ENCODE data around the gene RHOU. TPM values are rescaled to one million over a fixed set of nuclear protein-coding genes. Genes with fewer than 3 reads are reported as not detected.

Gene RHOU
- total and polyA plus RNA-seq, 2 of the 13 experiments (the other 11 are each of a cell fraction or from before 2014, with no cell fraction given) = 11.9 to 18.5 TPM

DNA sequence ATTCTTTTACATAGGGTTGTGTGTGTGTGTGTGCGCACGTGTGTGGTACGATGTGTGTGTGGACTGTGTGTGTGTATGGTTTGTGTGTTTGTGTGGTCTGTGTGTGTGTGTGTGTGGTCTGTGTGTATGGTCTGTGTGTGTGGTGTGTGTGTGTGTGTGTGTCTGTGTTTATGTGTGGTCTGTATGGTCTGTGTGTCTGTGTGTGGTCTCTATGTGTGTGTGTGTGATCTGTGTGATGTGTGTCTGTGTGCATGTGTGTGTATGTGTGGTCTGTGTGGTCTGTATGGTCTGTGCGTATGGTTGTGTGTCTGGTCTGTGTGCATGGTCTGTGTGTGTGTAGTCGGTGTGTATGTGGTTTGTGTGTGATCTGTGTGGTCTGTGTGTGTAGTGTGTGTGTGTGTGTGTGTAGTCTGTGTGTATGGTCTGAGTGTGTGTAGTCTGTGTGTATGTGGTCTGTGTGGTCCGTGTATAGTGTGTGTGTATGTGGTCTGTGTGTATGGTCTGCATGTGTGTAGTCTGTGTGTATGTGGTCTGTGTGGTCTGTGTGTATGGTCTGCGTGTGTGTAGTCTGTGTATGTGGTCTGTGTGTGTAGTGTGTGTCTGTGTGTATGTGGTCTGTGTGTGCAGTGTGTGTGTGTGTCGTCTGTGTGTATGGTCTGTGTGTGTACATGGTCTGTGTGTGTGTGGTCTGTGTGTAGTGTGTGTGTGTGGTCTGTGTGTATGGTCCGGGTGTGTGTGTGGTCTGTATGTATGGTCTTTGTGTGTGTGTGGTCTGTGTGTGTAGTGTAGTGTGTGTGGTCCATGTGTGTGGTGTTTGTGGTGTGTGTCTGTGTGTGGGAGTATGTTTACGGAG lies 46.8 kb downstream of the RHOU start:
- Histone ChIP-seq H3K4me2 (ENCODE audit: low read depth, low read length) (peak overlapping the region; percentile 65), H3K27me3 (ENCODE audit: control insufficient read depth in 1 of 2, insufficient read depth in 2 of 2, low read length in 2 of 2) (no peaks in the 10 kb centered on the region), H3K9me3 (ENCODE audit: low read length) (no peaks in the 10 kb centered on the region), H4K20me1 (ENCODE audit: insufficient read depth, low read length) (no peaks in the 10 kb centered on the region), H3K4me3 (replicated peaks in 1 of 3; ENCODE audit: insufficient read depth in 1 of 3, low read depth in 2 of 3, low read length in 3 of 3) (peak overlapping the region in 1 of 3 experiments; percentile 22; a peak in 1 of 6 replicates), H3K79me2 (ENCODE audit: insufficient read depth, low read length) (no peaks in the 10 kb centered on the region), H3K4me1 (ENCODE audit: insufficient read depth, low read length) (peaks cover 41% of the 10 kb centered on the region), H2AFZ (ENCODE audit: low read length) (no peak overlapping the region), H3K36me3 (replicated peaks in 1 of 2; ENCODE audit: control insufficient read depth in 1 of 2, insufficient read depth in 2 of 2, low read length in 2 of 2) (no peaks in the 10 kb centered on the region), H3K9ac (ENCODE audit: insufficient read depth, low read depth, low read length) (peak overlapping the region; percentile 24; the same call in 1 of the 2 replicates), H3K27ac (ENCODE audit: extremely low read length, insufficient read depth, low read length) (peak overlapping the region; percentile 76)
- FAIRE-seq = no peak
- intact Hi-C loops (cut with micrococcal nuclease; ENCODE audit: unreplicated experiment) = no loop called here
- ChIA-PET CTCF (ENCODE audit: low intra/inter-chr PET ratio, low total read pairs) (no interaction called here), POLR2A (interaction anchor here (1.1 to 2.2 kb wide), 7 partner anchors 10 to 250 kb away, joined by 3 to 21 read pairs (median 4); no protein-coding TSS in a partner anchor)
- in situ Hi-C loops (cut with HindIII; ENCODE audit: extremely low pct_ligation_motif_present, low pct_unique_long_range_greater_than_20kb) = no loop called here
- ATAC-seq = no peak
- DNase-seq (ENCODE audit: low spot score) = no peak
- no TSS peak for BruUV-seq (replicated peaks)
- 58% methylated on average over 10 of the region's 10 CpGs for WGBS (ENCODE audit: low lambda C conversion rate)
- TF ChIP-seq, protein P1, sequence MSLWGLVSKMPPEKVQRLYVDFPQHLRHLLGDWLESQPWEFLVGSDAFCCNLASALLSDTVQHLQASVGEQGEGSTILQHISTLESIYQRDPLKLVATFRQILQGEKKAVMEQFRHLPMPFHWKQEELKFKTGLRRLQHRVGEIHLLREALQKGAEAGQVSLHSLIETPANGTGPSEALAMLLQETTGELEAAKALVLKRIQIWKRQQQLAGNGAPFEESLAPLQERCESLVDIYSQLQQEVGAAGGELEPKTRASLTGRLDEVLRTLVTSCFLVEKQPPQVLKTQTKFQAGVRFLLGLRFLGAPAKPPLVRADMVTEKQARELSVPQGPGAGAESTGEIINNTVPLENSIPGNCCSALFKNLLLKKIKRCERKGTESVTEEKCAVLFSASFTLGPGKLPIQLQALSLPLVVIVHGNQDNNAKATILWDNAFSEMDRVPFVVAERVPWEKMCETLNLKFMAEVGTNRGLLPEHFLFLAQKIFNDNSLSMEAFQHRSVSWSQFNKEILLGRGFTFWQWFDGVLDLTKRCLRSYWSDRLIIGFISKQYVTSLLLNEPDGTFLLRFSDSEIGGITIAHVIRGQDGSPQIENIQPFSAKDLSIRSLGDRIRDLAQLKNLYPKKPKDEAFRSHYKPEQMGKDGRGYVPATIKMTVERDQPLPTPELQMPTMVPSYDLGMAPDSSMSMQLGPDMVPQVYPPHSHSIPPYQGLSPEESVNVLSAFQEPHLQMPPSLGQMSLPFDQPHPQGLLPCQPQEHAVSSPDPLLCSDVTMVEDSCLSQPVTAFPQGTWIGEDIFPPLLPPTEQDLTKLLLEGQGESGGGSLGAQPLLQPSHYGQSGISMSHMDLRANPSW (CRISPR knock-in tag; IDR thresholded peaks at IDR 0.05; ENCODE audit: borderline replicate concordance) = no peak
- TF ChIP-seq ATF7 (IDR thresholded peaks at IDR 0.05) = 0 out of 2 replicates have a peak, but pooled peaks have one; percentile 1
- TF ChIP-seq ATF7 (CRISPR knock-in tag; IDR thresholded peaks at IDR 0.05) = no peak
- 0 out of 2 replicates have a peak, but pooled peaks have one; percentile 15 for TF ChIP-seq SOX6 (IDR thresholded peaks at IDR 0.05)
- TF ChIP-seq SOX6 (CRISPR knock-in tag; IDR thresholded peaks at IDR 0.05) = no peak
- no peak for TF ChIP-seq HIVEP1 (CRISPR knock-in tag; IDR thresholded peaks at IDR 0.05)
- 0 out of 2 replicates have a peak, but pooled peaks have one; percentile 16 for TF ChIP-seq NR2C2 (CRISPR knock-in tag; IDR thresholded peaks at IDR 0.05; ENCODE audit: borderline replicate concordance)
- TF ChIP-seq, protein P2, sequence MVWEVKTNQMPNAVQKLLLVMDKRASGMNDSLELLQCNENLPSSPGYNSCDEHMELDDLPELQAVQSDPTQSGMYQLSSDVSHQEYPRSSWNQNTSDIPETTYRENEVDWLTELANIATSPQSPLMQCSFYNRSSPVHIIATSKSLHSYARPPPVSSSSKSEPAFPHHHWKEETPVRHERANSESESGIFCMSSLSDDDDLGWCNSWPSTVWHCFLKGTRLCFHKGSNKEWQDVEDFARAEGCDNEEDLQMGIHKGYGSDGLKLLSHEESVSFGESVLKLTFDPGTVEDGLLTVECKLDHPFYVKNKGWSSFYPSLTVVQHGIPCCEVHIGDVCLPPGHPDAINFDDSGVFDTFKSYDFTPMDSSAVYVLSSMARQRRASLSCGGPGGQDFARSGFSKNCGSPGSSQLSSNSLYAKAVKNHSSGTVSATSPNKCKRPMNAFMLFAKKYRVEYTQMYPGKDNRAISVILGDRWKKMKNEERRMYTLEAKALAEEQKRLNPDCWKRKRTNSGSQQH (CRISPR knock-in tag; IDR thresholded peaks at IDR 0.05; ENCODE audit: low read depth) = no peak
- TF ChIP-seq, protein P3, sequence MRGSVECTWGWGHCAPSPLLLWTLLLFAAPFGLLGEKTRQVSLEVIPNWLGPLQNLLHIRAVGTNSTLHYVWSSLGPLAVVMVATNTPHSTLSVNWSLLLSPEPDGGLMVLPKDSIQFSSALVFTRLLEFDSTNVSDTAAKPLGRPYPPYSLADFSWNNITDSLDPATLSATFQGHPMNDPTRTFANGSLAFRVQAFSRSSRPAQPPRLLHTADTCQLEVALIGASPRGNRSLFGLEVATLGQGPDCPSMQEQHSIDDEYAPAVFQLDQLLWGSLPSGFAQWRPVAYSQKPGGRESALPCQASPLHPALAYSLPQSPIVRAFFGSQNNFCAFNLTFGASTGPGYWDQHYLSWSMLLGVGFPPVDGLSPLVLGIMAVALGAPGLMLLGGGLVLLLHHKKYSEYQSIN (CRISPR knock-in tag; IDR thresholded peaks at IDR 0.05; ENCODE audit: borderline replicate concordance) = peak; percentile 17; the same call in 1 of the 2 replicates
- no peak for TF ChIP-seq CEBPB (IDR thresholded peaks at IDR 0.05; ENCODE audit: borderline replicate concordance, low read depth, low read length)
- TF ChIP-seq ZNF207 (IDR thresholded peaks at IDR 0.05; ENCODE audit: borderline replicate concordance) = 0 out of 2 replicates have a peak, but pooled peaks have one; percentile 54
- TF ChIP-seq, protein P4, sequence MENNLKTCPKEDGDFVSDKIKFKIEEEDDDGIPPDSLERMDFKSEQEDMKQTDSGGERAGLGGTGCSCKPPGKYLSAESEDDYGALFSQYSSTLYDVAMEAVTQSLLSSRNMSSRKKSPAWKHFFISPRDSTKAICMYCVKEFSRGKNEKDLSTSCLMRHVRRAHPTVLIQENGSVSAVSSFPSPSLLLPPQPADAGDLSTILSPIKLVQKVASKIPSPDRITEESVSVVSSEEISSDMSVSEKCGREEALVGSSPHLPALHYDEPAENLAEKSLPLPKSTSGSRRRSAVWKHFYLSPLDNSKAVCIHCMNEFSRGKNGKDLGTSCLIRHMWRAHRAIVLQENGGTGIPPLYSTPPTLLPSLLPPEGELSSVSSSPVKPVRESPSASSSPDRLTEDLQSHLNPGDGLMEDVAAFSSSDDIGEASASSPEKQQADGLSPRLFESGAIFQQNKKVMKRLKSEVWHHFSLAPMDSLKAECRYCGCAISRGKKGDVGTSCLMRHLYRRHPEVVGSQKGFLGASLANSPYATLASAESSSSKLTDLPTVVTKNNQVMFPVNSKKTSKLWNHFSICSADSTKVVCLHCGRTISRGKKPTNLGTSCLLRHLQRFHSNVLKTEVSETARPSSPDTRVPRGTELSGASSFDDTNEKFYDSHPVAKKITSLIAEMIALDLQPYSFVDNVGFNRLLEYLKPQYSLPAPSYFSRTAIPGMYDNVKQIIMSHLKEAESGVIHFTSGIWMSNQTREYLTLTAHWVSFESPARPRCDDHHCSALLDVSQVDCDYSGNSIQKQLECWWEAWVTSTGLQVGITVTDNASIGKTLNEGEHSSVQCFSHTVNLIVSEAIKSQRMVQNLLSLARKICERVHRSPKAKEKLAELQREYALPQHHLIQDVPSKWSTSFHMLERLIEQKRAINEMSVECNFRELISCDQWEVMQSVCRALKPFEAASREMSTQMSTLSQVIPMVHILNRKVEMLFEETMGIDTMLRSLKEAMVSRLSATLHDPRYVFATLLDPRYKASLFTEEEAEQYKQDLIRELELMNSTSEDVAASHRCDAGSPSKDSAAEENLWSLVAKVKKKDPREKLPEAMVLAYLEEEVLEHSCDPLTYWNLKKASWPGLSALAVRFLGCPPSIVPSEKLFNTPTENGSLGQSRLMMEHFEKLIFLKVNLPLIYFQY (CRISPR knock-in tag; IDR thresholded peaks at IDR 0.05; ENCODE audit: borderline replicate concordance) = no peak

Data from HepG2 (cell line).